Lung (tissue), 12 donors: ENCODE data around the gene PLCL1. TPM values are rescaled to one million over a fixed set of nuclear protein-coding genes. Genes with fewer than 3 reads are reported as not detected.
A peak's percentile ranks its signal among the peaks of the same experiment; 100 is the strongest.

Experiments used
- ATAC-seq: fragments of 200-7000 bp; cut with Tn5 transposase; one replicate; pipeline ENCODE4 v1.9.1; 2020; ENCODE audit warnings: moderate number of reproducible peaks; ENCODE audit not compliant: insufficient read depth, low FRiP score
- DNase-seq, 3 donors: peaks; one replicate each; pipeline ENCODE4 v3.0.0-alpha.2; 2013 to 2017
- H3K27ac ChIP-seq, 2 donors: one replicate each; pipeline ENCODE4 v1.5.1; 2013; ENCODE audit warnings: mild to moderate bottlenecking in 2 of 2, moderate library complexity in 2 of 2, control low read depth in 1 of 2, inconsistent platforms in 1 of 2, low read depth in 1 of 2, low read length in 1 of 2
- H3K27me3 ChIP-seq, 3 donors: one replicate each; pipeline ENCODE4 v1.5.1; 2013; ENCODE audit warnings: low read length in 2 of 3; ENCODE audit not compliant: control insufficient read depth in 3 of 3, insufficient read depth in 3 of 3
- H3K36me3 ChIP-seq, 4 donors: one replicate each; pipeline ENCODE4 v1.5.1; 2013; ENCODE audit warnings: low read length in 4 of 4, mild to moderate bottlenecking in 1 of 4, moderate library complexity in 1 of 4; ENCODE audit not compliant: control insufficient read depth in 4 of 4, insufficient read depth in 4 of 4
- H3K4me1 ChIP-seq, 5 donors: one replicate each; pipeline ENCODE4 v1.5.1; 2013; ENCODE audit warnings: low read length in 5 of 5, mild to moderate bottlenecking in 2 of 5, moderate library complexity in 1 of 5; ENCODE audit not compliant: control insufficient read depth in 5 of 5, insufficient read depth in 5 of 5
- H3K4me3 ChIP-seq: one replicate; pipeline ENCODE4 v1.5.1; 2013; ENCODE audit warnings: mild to moderate bottlenecking, control low read depth, moderate library complexity
- H3K9ac ChIP-seq, 2 donors: one replicate each; pipeline ENCODE4 v1.5.1; 2013; ENCODE audit warnings: low read length in 2 of 2, control low read depth in 1 of 2; ENCODE audit not compliant: insufficient read depth in 1 of 2
- H3K9me3 ChIP-seq, 4 donors: one replicate each; pipeline ENCODE4 v1.5.1; 2013; ENCODE audit warnings: low read length in 3 of 4, mild to moderate bottlenecking in 1 of 4, moderate library complexity in 1 of 4; ENCODE audit not compliant: control insufficient read depth in 4 of 4, insufficient read depth in 3 of 4
- WGBS, 2 donors: extraction: QIAGEN DNeasy Blood & Tissue Kit; methylation state at CpG; one replicate each; pipeline ENCODE4 v1.1.7; 2013; 5-methylcytosine and 5-hydroxymethylcytosine counted together
- polyA plus RNA-seq, 2 donors: library from polyadenylated mRNA; stranded (reverse); fragments of 200-250 nt; gene quantifications; one replicate each; pipeline ENCODE4 v1.2.1, GENCODE V29; 2013
- total RNA-seq, 2 donors: library from RNA; depleted of rRNA in 1 of 2; stranded (reverse); fragments of >200 nt in 1 of 2; gene quantifications; one replicate each; pipeline ENCODE4 v1.2.1, GENCODE V29; 2014 to 2021
- TF ChIP-seq, protein P1 (sequence below): IDR thresholded peaks from 2 replicates; pipeline ENCODE4 v1.5.1; 2012; ENCODE audit warnings: mild to moderate bottlenecking; ENCODE audit errors: control extremely low read depth, extremely low read depth
- donor health status: control.
- donor health status: control.
- donor health status: Bipolar disorder and iron deficiency.
- donor health status: healthy.
- donor health status: DM: yes; HTN: yes; CAD: no.

PLCL1 gene
- total and polyA plus RNA-seq, 4 donors, result 1.1 to 13.0 (median 2.9) TPM

DNA sequence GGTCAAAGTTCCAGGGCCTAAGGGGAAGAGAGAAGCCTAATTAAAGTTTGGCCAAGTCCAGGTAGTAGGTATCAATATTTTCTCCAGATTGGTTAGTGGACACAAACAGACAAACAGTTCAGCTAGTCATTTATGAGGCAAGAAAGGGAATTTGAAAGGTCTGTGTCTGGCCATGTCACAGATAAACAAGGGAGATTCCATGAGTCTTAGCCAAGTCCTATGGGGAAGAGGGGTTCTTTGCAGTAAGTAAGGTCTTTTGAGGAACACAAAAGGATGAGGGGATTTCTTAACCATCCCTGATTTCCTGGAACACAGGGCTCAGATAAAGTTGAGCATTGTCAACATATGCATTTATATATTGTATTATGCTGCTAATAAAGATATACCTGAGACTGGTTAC lies 310.8 kb downstream of the PLCL1 start:
- Histone ChIP-seq H3K9me3 (no peaks in the 10 kb centered on the region), H3K4me1 (peaks cover 0 to 17% (median 3%) of the 10 kb centered on the region in 5 donors), H3K27me3 (no peaks in the 10 kb centered on the region), H3K9ac (no peak overlapping the region), H3K4me3 (no peak overlapping the region), H3K27ac (no peak overlapping the region), H3K36me3 (no peaks in the 10 kb centered on the region)
- ATAC-seq (no peak), DNase-seq (no peak)
- TF ChIP-seq, protein P1, sequence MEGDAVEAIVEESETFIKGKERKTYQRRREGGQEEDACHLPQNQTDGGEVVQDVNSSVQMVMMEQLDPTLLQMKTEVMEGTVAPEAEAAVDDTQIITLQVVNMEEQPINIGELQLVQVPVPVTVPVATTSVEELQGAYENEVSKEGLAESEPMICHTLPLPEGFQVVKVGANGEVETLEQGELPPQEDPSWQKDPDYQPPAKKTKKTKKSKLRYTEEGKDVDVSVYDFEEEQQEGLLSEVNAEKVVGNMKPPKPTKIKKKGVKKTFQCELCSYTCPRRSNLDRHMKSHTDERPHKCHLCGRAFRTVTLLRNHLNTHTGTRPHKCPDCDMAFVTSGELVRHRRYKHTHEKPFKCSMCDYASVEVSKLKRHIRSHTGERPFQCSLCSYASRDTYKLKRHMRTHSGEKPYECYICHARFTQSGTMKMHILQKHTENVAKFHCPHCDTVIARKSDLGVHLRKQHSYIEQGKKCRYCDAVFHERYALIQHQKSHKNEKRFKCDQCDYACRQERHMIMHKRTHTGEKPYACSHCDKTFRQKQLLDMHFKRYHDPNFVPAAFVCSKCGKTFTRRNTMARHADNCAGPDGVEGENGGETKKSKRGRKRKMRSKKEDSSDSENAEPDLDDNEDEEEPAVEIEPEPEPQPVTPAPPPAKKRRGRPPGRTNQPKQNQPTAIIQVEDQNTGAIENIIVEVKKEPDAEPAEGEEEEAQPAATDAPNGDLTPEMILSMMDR, result no peak

DNA sequence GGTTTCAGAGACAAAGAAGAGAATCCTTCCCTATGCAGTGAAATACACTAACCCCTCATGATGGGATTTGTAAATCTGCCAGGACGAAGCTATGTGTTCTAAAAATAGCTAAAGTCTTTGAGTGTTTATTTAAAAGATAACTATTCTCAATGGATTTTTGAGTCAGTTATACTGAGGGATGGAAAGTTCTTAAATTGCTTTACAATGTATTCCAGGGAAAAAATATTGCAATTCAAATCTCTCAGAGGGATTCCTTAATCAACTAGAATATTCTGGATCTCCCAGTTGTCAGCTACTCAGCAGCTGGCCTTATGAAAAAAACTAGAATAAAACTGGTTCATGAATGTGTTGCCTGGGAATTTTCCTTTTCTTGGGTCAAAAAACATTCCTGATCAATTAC lies 312.4 kb downstream of the PLCL1 start:
- Histone ChIP-seq H3K4me1 (peaks cover 0 to 16% (median 3%) of the 10 kb centered on the region in 5 donors), H3K27me3 (no peaks in the 10 kb centered on the region), H3K9ac (no peak overlapping the region), H3K4me3 (no peak overlapping the region), H3K36me3 (no peaks in the 10 kb centered on the region), H3K27ac (no peak overlapping the region), H3K9me3 (no peaks in the 10 kb centered on the region)
- peak in 2 of 3 donors; percentile 83 to 88 for DNase-seq
- TF ChIP-seq, protein P1, result no peak
- ATAC-seq, result no peak
- WGBS, 2 donors, result 53% methylated on average over 1 of the region's 1 CpG

DNA sequence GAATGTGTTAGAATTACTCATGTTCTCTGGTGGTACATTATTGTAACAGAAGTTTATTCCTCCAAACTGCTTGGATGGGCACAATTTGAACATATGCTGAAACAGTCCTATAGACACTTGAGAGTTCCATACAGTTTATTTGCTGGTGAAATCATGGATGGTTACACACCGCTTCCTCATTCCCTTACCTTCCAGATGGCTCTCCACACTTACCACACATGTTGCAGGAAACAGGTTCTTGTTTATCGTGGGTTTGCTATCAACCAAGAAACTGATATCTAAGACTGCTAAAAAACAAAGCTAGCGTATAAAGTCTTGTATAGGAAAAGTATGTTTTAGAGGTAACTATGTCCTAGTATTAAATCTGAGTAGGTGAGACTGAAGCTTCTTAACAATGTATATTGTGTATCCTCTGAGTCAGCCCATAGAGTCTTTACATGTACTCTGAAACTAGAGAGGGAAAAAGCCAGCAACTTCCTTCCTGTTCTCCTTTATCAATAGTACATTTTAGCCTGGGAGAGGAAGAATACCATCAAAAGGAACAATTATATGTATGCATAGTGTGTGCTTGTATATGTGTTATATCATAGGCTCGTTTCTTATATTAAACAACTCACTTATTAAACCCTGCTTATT lies 313.1 kb downstream of the PLCL1 start:
- Histone ChIP-seq H3K9me3 (no peaks in the 10 kb centered on the region), H3K9ac (no peak overlapping the region), H3K36me3 (no peaks in the 10 kb centered on the region), H3K27ac (no peak overlapping the region), H3K4me1 (peaks cover 0 to 16% (median 2%) of the 10 kb centered on the region in 5 donors), H3K4me3 (no peak overlapping the region), H3K27me3 (no peaks in the 10 kb centered on the region)
- no peak for ATAC-seq
- 55 to 75% methylated on average over 4 of the region's 4 CpGs for WGBS, 2 donors
- DNase-seq, result no peak
- TF ChIP-seq, protein P1, result no peak

DNA sequence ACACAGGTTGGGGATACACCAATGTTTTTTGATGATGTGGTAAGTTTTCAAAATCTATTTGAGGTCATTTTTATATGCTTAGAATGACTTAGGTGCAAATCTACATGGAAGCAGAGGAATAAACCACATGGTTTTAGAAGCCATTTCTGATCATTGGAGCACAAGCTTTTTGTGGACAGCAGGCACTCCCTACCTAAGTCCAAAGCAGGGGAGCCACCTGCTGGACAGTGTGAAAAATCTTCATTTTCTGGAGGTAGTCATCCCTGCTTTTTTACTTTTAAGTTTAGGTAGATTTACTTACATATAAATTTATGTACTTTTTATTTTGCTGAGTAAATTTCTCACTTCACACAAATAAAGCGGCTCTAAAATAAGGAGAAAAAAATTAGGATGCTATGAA lies 323.2 kb downstream of the PLCL1 start:
- TF ChIP-seq, protein P1, result peak; percentile 51
- H3K9me3 ChIP-seq, result no peaks in the 10 kb centered on the region
- peaks cover 0 to 5% (median 0%) of the 10 kb centered on the region in 4 donors for H3K36me3 ChIP-seq
- H3K9ac ChIP-seq, result no peak overlapping the region
- no peak overlapping the region for H3K27ac ChIP-seq
- H3K4me3 ChIP-seq, result no peak overlapping the region
- ATAC-seq, result peak; percentile 66
- DNase-seq, result peak; percentile 44 to 81 (median 74)
- WGBS, 2 donors, result 89% methylated on average over 1 of the region's 1 CpG
- H3K4me1 ChIP-seq, result peaks cover 0 to 13% (median 0%) of the 10 kb centered on the region in 5 donors
- no peaks in the 10 kb centered on the region for H3K27me3 ChIP-seq
